DOHH2 (cell line): ENCODE measurements around the gene ZBTB12.

ENCODE experiments used
- H3F3A ChIP-seq: fragments of 200-600 bp; sonication (generic), shearing (Covaris generic); 2 replicates; pipeline ENCODE4 v1.6.0; 2016; ENCODE audit warnings: antibody characterized with exemption, mild to moderate bottlenecking; ENCODE audit not compliant: control insufficient read depth, insufficient read depth
- H3K27ac ChIP-seq: fragments of 200-600 bp; sonication (generic); 2 replicates; pipeline ENCODE4 v1.5.1; 2014; ENCODE audit warnings: low read depth, mild to moderate bottlenecking, low read length, moderate library complexity
- H3K27me3 ChIP-seq: fragments of 200-600 bp; sonication (generic); 2 replicates; pipeline ENCODE4 v1.6.1; 2014; ENCODE audit warnings: mild to moderate bottlenecking, low read length, mixed read lengths; ENCODE audit not compliant: control insufficient read depth
- H3K36me3 ChIP-seq: fragments of 200-600 bp; sonication (generic); 2 replicates; pipeline ENCODE4 v1.6.1; 2014; ENCODE audit warnings: mild to moderate bottlenecking, low read length, moderate library complexity, mixed read lengths; ENCODE audit not compliant: control insufficient read depth
- H3K4me1 ChIP-seq: fragments of 200-600 bp; sonication (generic); 2 replicates; pipeline ENCODE4 v1.6.1; 2014; ENCODE audit warnings: mild to moderate bottlenecking, low read length, mixed read lengths; ENCODE audit not compliant: control insufficient read depth
- H3K4me2 ChIP-seq: fragments of 200-600 bp; sonication (generic); 2 replicates; pipeline ENCODE4 v1.6.0; 2014; ENCODE audit warnings: mild to moderate bottlenecking, low read length, moderate library complexity
- H3K4me3 ChIP-seq: fragments of 200-600 bp; sonication (generic); 2 replicates; pipeline ENCODE4 v1.5.1; 2014; ENCODE audit warnings: mild to moderate bottlenecking, low read length, mixed read lengths
- H3K79me2 ChIP-seq: fragments of 200-600 bp; sonication (generic); 2 replicates; pipeline ENCODE4 v1.6.1; 2014; ENCODE audit warnings: mild to moderate bottlenecking, low read length, mixed read lengths; ENCODE audit not compliant: control insufficient read depth
- H3K9me2 ChIP-seq: fragments of 200-600 bp; sonication (generic); replicated peaks from 2 replicates; pipeline ENCODE4 v1.6.1; 2014; ENCODE audit warnings: mild to moderate bottlenecking, low read length, mixed read lengths; ENCODE audit not compliant: control insufficient read depth
- H3K9me3 ChIP-seq: fragments of 200-600 bp; sonication (generic); 2 replicates; pipeline ENCODE4 v1.6.1; 2014; ENCODE audit warnings: antibody characterized with exemption, low read length, mixed read lengths; ENCODE audit not compliant: control insufficient read depth, insufficient read depth
- H4K20me1 ChIP-seq: fragments of 200-600 bp; sonication (generic); 2 replicates; pipeline ENCODE4 v1.6.0; 2014; ENCODE audit warnings: low read depth, mild to moderate bottlenecking, antibody characterized with exemption, low read length, moderate library complexity; ENCODE audit not compliant: control insufficient read depth, insufficient read depth
- EZH2phosphoT487 ChIP-seq: fragments of 200-600 bp; sonication (generic); IDR thresholded peaks from 2 replicates; pipeline ENCODE4 v1.6.1; 2017; ENCODE audit warnings: borderline replicate concordance, mild to moderate bottlenecking, antibody characterized with exemption, low read length, moderate library complexity, mixed read lengths
- TF ChIP-seq, protein P1 (sequence below): fragments of 200-600 bp; sonication (generic); IDR thresholded peaks from one replicate; pipeline ENCODE4 v1.5.1; 2014; ENCODE audit warnings: antibody characterized with exemption, mild to moderate bottlenecking, low read depth, low read length; ENCODE audit not compliant: poor library complexity, severe bottlenecking

ZBTB12 gene

DNA sequence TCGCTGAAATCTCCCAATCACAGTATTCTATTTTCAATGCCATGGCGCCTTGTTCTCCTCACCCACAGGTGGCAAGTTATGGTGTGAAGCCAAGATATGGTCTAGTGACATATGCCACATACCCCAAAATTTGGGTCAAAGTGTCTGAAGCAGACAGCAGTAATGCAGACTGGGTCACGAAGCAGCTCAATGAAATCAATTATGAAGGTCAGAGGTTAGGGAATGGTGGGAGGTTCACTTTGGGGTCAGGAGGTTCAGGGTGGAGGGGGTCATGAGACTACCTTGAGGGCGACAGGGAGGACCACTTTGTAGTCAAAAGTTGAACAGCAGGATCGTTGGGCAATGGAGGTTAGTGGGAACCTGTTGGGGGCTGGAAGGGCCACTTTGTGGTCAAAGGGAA is 46.4 kb upstream of the ZBTB12 start:
- no peak for TF ChIP-seq EZH2phosphoT487
- TF ChIP-seq, protein P1, sequence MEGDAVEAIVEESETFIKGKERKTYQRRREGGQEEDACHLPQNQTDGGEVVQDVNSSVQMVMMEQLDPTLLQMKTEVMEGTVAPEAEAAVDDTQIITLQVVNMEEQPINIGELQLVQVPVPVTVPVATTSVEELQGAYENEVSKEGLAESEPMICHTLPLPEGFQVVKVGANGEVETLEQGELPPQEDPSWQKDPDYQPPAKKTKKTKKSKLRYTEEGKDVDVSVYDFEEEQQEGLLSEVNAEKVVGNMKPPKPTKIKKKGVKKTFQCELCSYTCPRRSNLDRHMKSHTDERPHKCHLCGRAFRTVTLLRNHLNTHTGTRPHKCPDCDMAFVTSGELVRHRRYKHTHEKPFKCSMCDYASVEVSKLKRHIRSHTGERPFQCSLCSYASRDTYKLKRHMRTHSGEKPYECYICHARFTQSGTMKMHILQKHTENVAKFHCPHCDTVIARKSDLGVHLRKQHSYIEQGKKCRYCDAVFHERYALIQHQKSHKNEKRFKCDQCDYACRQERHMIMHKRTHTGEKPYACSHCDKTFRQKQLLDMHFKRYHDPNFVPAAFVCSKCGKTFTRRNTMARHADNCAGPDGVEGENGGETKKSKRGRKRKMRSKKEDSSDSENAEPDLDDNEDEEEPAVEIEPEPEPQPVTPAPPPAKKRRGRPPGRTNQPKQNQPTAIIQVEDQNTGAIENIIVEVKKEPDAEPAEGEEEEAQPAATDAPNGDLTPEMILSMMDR = no peak
- peaks cover 3% of the 10 kb centered on the region; the same call in 1 of the 2 replicates for H3K27me3 ChIP-seq
- H3F3A ChIP-seq = no peaks in the 10 kb centered on the region
- H3K36me3 ChIP-seq = peaks cover 23% of the 10 kb centered on the region
- no peak overlapping the region for H3K27ac ChIP-seq
- no peaks in the 10 kb centered on the region for H3K4me1 ChIP-seq
- no peaks in the 10 kb centered on the region for H4K20me1 ChIP-seq
- H3K9me2 ChIP-seq = no peaks in the 10 kb centered on the region
- H3K4me2 ChIP-seq = no peak overlapping the region
- no peak overlapping the region for H3K4me3 ChIP-seq
- no peaks in the 10 kb centered on the region for H3K79me2 ChIP-seq
- H3K9me3 ChIP-seq = no peaks in the 10 kb centered on the region

DNA sequence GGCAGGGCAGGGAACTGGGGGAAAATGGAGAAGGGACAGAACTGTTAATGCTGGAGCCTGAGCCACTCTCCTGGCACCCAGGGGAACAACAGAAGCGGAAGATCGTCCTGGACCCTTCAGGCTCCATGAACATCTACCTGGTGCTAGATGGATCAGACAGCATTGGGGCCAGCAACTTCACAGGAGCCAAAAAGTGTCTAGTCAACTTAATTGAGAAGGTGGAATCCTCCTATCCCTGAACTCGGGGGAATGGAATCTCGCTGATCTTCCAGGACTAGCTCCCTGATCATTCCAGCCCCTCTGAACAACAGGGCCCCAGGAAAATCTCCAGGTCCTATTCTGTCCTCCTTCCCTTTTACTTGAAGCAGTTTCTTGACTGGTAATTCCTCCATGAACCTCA is 46.0 kb upstream of the ZBTB12 start:
- Histone ChIP-seq H3K36me3 (peaks cover 18% of the 10 kb centered on the region), H3K4me2 (no peak overlapping the region), H3K27me3 (peaks cover 3% of the 10 kb centered on the region; the same call in 1 of the 2 replicates), H3K9me3 (no peaks in the 10 kb centered on the region), H3K79me2 (no peaks in the 10 kb centered on the region), H3K4me3 (no peak overlapping the region), H3F3A (no peaks in the 10 kb centered on the region), H4K20me1 (no peaks in the 10 kb centered on the region), H3K4me1 (no peaks in the 10 kb centered on the region), H3K9me2 (no peaks in the 10 kb centered on the region), H3K27ac (no peak overlapping the region)
- TF ChIP-seq EZH2phosphoT487 = no peak
- TF ChIP-seq, protein P1 = no peak

DNA sequence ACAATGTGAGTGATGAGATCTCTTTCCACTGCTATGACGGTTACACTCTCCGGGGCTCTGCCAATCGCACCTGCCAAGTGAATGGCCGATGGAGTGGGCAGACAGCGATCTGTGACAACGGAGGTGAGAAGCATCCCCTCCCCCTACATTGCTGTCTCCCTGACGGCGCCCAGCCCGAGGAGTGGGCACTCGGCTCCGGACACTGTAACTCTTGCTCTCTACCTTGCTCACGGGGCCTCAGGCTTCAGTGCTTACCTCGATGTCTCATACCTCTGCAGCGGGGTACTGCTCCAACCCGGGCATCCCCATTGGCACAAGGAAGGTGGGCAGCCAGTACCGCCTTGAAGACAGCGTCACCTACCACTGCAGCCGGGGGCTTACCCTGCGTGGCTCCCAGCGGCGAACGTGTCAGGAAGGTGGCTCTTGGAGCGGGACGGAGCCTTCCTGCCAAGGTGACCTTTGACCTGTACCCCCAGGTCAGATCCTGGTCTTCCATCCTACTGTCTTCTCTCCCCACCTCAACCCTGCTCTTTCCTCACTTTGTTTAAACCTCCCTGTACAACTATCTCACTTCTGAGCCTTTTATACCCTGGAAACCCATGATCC is 45.3 kb upstream of the ZBTB12 start:
- TF ChIP-seq, protein P1 = no peak
- TF ChIP-seq EZH2phosphoT487 = no peak
- Histone ChIP-seq H3K4me1 (no peaks in the 10 kb centered on the region), H3K9me3 (no peaks in the 10 kb centered on the region), H3F3A (no peaks in the 10 kb centered on the region), H3K4me3 (no peak overlapping the region), H3K4me2 (no peak overlapping the region), H4K20me1 (no peaks in the 10 kb centered on the region), H3K36me3 (peaks cover 12% of the 10 kb centered on the region), H3K27me3 (peaks cover 3% of the 10 kb centered on the region; the same call in 1 of the 2 replicates), H3K79me2 (no peaks in the 10 kb centered on the region), H3K9me2 (no peaks in the 10 kb centered on the region), H3K27ac (no peak overlapping the region)
